ENCODE results near the gene RPS6KA2. TPM values are rescaled to one million over a fixed set of nuclear protein-coding genes. Genes with fewer than 3 reads are reported as not detected.

RPS6KA2 gene
- total RNA-seq, 1 donor from 2014 or later, result 12.3 TPM

DNA sequence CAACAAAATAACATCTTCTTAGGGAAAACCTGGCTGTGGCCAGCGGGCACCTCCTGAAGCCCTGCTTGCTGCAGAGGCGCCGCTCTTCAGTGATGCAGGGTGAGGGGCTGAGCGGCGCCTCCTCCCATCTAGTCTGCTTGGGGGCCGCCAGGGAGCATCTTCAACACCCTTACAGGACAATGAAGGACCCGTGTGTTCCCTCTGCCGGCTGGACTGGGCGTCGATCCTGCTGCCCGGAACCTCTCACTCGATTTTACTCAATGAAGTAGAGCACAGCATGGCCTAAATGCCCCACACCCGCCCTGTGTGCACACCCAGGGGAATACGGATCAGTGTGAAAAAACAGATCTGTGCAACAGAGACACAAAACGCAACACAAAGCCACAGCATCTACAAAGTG lies 215.8 kb downstream of the RPS6KA2 start:
- no peaks in the 10 kb centered on the region for H3K4me1 Mint-ChIP-seq

DNA sequence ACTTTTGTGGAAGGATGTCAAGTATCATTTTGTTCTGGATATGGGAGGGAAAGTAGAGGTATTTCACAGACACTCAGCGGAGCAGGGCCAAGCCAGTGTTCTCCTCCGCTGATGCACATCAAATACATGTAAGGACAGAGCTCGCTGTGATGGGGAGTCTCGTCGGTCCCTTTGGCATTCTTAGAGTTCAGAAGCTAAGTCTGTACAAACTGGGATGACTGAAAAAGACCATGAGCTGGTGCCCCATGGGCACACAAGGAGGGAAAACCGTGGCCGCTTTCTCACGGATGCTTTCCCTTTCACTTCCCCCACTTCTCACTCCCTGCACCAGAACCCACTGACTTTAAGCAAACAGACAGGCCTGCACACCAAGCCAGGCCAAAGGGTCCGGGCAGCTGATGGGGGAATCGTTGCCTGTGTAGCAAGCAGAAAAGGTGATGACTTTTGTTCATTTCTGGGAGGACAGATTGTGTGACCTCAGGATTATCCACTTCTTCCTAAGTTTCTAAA lies 216.6 kb downstream of the RPS6KA2 start:
- TF ChIP-seq, protein P1, sequence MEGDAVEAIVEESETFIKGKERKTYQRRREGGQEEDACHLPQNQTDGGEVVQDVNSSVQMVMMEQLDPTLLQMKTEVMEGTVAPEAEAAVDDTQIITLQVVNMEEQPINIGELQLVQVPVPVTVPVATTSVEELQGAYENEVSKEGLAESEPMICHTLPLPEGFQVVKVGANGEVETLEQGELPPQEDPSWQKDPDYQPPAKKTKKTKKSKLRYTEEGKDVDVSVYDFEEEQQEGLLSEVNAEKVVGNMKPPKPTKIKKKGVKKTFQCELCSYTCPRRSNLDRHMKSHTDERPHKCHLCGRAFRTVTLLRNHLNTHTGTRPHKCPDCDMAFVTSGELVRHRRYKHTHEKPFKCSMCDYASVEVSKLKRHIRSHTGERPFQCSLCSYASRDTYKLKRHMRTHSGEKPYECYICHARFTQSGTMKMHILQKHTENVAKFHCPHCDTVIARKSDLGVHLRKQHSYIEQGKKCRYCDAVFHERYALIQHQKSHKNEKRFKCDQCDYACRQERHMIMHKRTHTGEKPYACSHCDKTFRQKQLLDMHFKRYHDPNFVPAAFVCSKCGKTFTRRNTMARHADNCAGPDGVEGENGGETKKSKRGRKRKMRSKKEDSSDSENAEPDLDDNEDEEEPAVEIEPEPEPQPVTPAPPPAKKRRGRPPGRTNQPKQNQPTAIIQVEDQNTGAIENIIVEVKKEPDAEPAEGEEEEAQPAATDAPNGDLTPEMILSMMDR (IDR thresholded peaks at IDR 0.05; ENCODE audit: unreplicated experiment), result no peak
- peaks cover 4% of the 10 kb centered on the region for H3K36me3 Mint-ChIP-seq
- H3K27me3 Mint-ChIP-seq (ENCODE audit: low read depth), result no peaks in the 10 kb centered on the region
- H3K9me3 Mint-ChIP-seq, result no peaks in the 10 kb centered on the region
- H3K4me1 Mint-ChIP-seq, result no peaks in the 10 kb centered on the region
- no peak overlapping the region for H3K27ac Mint-ChIP-seq
- no peak for DNase-seq (ENCODE audit: low spot score in 2 of 2, unreplicated experiment in 2 of 2)
- H3K4me3 Mint-ChIP-seq, result no peak overlapping the region

More for the DNA sequence above, 215.8 kb downstream of the RPS6KA2 start:
- TF ChIP-seq, protein P1 (IDR thresholded peaks at IDR 0.05; ENCODE audit: unreplicated experiment), result no peak
- Mint-ChIP-seq H3K4me3 (no peak overlapping the region), H3K36me3 (peaks cover 4% of the 10 kb centered on the region), H3K27ac (no peak overlapping the region), H3K27me3 (ENCODE audit: low read depth) (no peaks in the 10 kb centered on the region), H3K9me3 (no peaks in the 10 kb centered on the region)
- DNase-seq (ENCODE audit: low spot score in 2 of 2, unreplicated experiment in 2 of 2), result no peak

DNA sequence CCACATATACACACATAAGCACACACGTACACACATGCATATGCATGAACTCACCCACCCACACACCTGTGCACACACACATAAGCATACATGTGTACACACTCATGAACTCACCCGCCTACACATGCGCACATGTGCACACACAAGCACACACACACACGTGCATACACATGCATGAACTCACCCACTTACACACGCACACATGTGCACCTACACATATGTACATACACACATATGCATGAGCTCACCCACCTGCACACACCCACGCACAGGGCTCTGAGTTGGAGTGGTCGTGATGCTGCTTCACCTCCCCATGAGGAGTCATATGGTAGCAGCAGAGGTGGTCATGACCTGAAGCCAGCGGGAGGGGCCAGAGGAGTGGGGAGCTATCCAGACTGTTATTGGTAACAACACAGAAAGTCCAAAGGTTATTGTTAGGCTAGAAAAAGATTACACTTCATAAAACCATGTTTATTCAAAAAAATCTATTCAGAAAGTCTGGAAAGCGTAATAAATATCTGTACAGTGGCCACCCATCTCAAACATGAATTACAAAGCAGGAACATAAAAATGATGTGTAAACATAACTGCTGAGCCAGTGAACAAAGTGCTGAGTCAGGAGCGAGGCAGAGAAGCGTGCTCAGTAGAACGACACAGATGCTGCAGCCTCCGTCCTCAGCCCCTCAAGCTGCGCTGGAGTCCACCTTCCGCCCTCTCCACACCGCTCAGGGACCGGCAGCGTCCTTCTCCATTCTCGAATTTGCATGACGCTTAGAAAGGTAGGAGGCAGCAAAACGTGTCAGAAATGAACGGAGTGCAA lies 217.9 kb downstream of the RPS6KA2 start:
- H3K4me3 Mint-ChIP-seq, result no peak overlapping the region
- H3K27ac Mint-ChIP-seq, result no peak overlapping the region
- no peaks in the 10 kb centered on the region for H3K4me1 Mint-ChIP-seq
- TF ChIP-seq, protein P1 (IDR thresholded peaks at IDR 0.05; ENCODE audit: unreplicated experiment), result no peak
- no peak for DNase-seq (ENCODE audit: low spot score in 2 of 2, unreplicated experiment in 2 of 2)
- H3K9me3 Mint-ChIP-seq, result no peaks in the 10 kb centered on the region
- H3K36me3 Mint-ChIP-seq, result peaks cover 2% of the 10 kb centered on the region
- no peaks in the 10 kb centered on the region for H3K27me3 Mint-ChIP-seq (ENCODE audit: low read depth)

DNA sequence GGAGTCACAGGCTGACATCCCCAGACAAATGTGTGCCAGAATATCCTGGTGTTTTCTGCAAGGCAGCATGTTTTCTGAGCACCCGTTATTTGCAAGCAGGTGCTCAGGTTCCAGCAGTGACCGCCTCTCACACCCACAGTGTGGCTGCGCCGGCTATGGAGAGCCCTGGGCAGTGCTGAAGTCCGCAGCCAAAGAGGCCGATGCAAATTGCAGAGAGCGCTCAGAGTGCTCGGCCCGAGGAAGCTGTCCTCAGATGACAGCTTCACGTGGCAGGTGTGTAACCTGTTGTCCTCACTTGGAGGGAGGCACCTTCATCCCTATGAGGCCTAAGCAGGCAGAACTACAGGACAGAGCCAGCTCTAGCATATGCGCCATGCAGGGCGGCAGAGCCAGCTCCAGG lies 220.9 kb downstream of the RPS6KA2 start:
- Mint-ChIP-seq H3K27me3 (ENCODE audit: low read depth) (no peaks in the 10 kb centered on the region), H3K9me3 (no peaks in the 10 kb centered on the region), H3K4me1 (no peaks in the 10 kb centered on the region), H3K27ac (no peak overlapping the region), H3K4me3 (no peak overlapping the region), H3K36me3 (no peaks in the 10 kb centered on the region)
- peak in 1 of 2 experiments; percentile 35 for DNase-seq (ENCODE audit: low spot score in 2 of 2, unreplicated experiment in 2 of 2)
- TF ChIP-seq, protein P1 (IDR thresholded peaks at IDR 0.05; ENCODE audit: unreplicated experiment), result no peak

DNA sequence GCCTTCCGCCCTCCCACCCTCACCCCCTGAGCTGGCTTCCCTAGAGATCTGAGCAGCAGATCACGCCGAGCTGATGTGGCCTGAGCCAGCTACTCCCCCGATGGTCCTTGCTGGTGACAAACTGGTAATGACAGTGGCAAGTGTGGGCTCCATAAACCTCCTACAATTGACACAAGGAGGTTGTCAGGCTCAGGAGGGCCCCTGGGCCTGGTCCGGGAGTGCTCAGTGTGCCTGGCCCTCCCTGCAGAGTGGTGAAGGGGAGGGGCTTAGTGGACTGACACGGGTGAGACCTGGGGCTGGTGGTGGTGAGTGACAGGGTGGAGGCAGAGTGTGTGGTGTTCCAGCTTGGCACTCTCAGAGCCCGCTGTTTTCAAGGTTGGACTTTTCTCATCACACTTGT lies 221.7 kb downstream of the RPS6KA2 start:
- no peaks in the 10 kb centered on the region for H3K36me3 Mint-ChIP-seq
- TF ChIP-seq, protein P1 (IDR thresholded peaks at IDR 0.05; ENCODE audit: unreplicated experiment), result no peak
- H3K27me3 Mint-ChIP-seq (ENCODE audit: low read depth), result no peaks in the 10 kb centered on the region
- no peaks in the 10 kb centered on the region for H3K9me3 Mint-ChIP-seq
- DNase-seq (ENCODE audit: low spot score in 2 of 2, unreplicated experiment in 2 of 2), result no peak
- no peak overlapping the region for H3K27ac Mint-ChIP-seq
- H3K4me1 Mint-ChIP-seq, result no peaks in the 10 kb centered on the region
- no peak overlapping the region for H3K4me3 Mint-ChIP-seq

All from mesothelial cell of epicardium (in vitro differentiated cells).